Measurements from ENCODE around the gene TEX36. TPM values are rescaled to one million over a fixed set of nuclear protein-coding genes. Genes with fewer than 3 reads are reported as not detected.

TEX36 gene
- total RNA-seq = not detected

GRCh38 chr10:125683063-125683462, at the start of gene TEX36:
Gene TEX36 (minus strand): TSS chr10:125683163. CDS start chr10:125682989, 174 bp downstream.
- no peaks in the 10 kb centered on the region for H3K27me3 ChIP-seq
- no peak within 1 kb of the TSS for H3K27ac ChIP-seq
- no peaks in the 10 kb centered on the region for H3K4me1 ChIP-seq
- peaks cover 0 to 6% (median 0%) of the 10 kb centered on the region in 4 donors for H3K9me3 ChIP-seq
- no peak for DNase-seq
- no peaks in the 10 kb centered on the region for H3K36me3 ChIP-seq
- TF ChIP-seq CTCF (IDR thresholded peaks at IDR 0.05) = no peak
- no peak within 1 kb of the TSS for H3K4me3 ChIP-seq

GRCh38 chr10:125727436-125727835, 44.5 kb upstream of the TEX36 start:
- no peaks in the 10 kb centered on the region for H3K9me3 ChIP-seq
- no peak overlapping the region for H3K27ac ChIP-seq
- TF ChIP-seq CTCF (IDR thresholded peaks at IDR 0.05) (no peak), POLR2A (IDR thresholded peaks at IDR 0.05) (no peak)
- no peak overlapping the region for H3K4me3 ChIP-seq
- peaks cover 0 to 3% (median 0%) of the 10 kb centered on the region in 4 donors for H3K4me1 ChIP-seq
- no peak for DNase-seq
- H3K36me3 ChIP-seq = peaks cover 0 to 98% (median 0%) of the 10 kb centered on the region in 3 donors
- H3K27me3 ChIP-seq = no peaks in the 10 kb centered on the region

GRCh38 chr10:125726914-125727313, 44.0 kb upstream of the TEX36 start:
- Histone ChIP-seq H3K9me3 (no peaks in the 10 kb centered on the region), H3K4me3 (no peak overlapping the region), H3K4me1 (peaks cover 0 to 3% (median 0%) of the 10 kb centered on the region in 4 donors), H3K36me3 (peaks cover 0 to 98% (median 0%) of the 10 kb centered on the region in 3 donors), H3K27ac (no peak overlapping the region), H3K27me3 (no peaks in the 10 kb centered on the region)
- DNase-seq = no peak
- TF ChIP-seq POLR2A (IDR thresholded peaks at IDR 0.05) = no peak
- TF ChIP-seq CTCF (IDR thresholded peaks at IDR 0.05) = no peak

- Histone ChIP-seq H3K9me3 (no peaks in the 10 kb centered on the region), H3K27me3 (no peaks in the 10 kb centered on the region), H3K4me1 (peaks cover 0 to 15% (median 6%) of the 10 kb centered on the region in 4 donors), H3K27ac (no peak overlapping the region), H3K36me3 (peaks cover 0 to 61% (median 0%) of the 10 kb centered on the region in 3 donors), H3K4me3 (no peak overlapping the region)
- TF ChIP-seq CTCF (IDR thresholded peaks at IDR 0.05) = no peak
- no peak for TF ChIP-seq POLR2A (IDR thresholded peaks at IDR 0.05)
- DNase-seq = no peak
These were observed 39.8 kb upstream of the TEX36 start for GRCh38 chr10:125722811-125723210.

- Histone ChIP-seq H3K4me3 (no peak overlapping the region), H3K4me1 (peaks cover 0 to 13% (median 6%) of the 10 kb centered on the region in 4 donors), H3K9me3 (no peaks in the 10 kb centered on the region), H3K36me3 (peaks cover 0 to 44% (median 0%) of the 10 kb centered on the region in 3 donors), H3K27me3 (no peaks in the 10 kb centered on the region), H3K27ac (no peak overlapping the region)
- TF ChIP-seq POLR2A (IDR thresholded peaks at IDR 0.05) = no peak
- TF ChIP-seq CTCF (IDR thresholded peaks at IDR 0.05) = no peak
- no peak for DNase-seq
These were observed 38.1 kb upstream of the TEX36 start for GRCh38 chr10:125721035-125721434.

- H3K27me3 ChIP-seq = no peaks in the 10 kb centered on the region
- no peaks in the 10 kb centered on the region for H3K9me3 ChIP-seq
- peak overlapping the region; percentile 72 to 87 (median 82) for H3K4me3 ChIP-seq
- no peak for DNase-seq
- peak overlapping the region; percentile 79 to 88 (median 84) for H3K27ac ChIP-seq
- TF ChIP-seq POLR2A (IDR thresholded peaks at IDR 0.05) (no peak), CTCF (IDR thresholded peaks at IDR 0.05) (no peak)
- H3K36me3 ChIP-seq = peaks cover 0 to 33% (median 0%) of the 10 kb centered on the region in 3 donors
- H3K4me1 ChIP-seq = peaks cover 0 to 13% (median 6%) of the 10 kb centered on the region in 4 donors
These were observed 37.0 kb upstream of the TEX36 start for GRCh38 chr10:125720002-125720382.

All from Peyer's patch (tissue), 4 donors.